HG03442 (cell line): ENCODE results near the gene CTSL.
"Not testable (repeated sequence)": the region's sequence is repeated elsewhere in the genome, so short reads cannot be mapped to it uniquely, and the experiment has no call there.

Source experiments
- ATAC-seq: cut with Tn5 transposase; IDR thresholded peaks from one replicate; pipeline ENCODE4 v1.9.1; 2021; ENCODE audit warnings: mild to moderate bottlenecking, moderate library complexity; ENCODE audit not compliant: unreplicated experiment

Gene CTSL

DNA sequence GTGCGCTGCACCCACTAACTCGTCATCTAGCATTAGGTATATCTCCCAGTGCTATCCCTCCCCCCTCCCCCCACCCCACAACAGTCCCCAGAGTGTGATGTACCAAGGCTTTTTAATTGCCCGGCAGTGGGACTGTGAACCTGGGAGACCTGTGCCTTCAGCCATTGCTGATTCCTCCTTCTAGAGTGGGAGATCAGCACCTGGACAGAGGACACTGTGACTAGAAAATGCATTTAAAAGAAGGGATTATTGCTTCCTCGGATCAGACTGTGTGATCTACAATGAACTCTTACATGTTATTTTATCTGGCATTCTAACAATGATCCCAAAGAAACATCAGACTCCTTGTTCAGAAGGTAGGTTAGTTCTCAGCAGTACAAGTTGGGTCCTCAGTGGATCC is 25.9 kb downstream of the CTSL start:
- no peak for ATAC-seq

DNA sequence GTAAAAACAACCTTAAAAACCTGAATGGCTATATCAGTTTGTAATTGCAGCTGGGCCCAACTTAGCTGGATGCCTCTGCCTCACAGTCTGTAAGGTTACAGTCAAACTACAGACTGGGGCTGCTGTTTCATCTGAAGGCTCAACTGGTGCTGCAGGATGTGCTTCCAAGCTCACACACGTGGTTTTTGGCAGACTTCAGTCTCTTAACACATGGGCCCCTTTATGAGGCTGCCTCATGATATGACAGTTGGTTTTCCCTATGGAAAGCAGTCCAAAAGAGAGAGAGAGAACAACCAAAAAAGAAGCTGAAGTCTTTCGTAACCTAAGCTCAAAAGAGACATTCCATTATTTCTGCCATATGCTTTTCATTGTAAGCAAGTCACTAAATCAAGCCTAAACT is 27.4 kb downstream of the CTSL start:
- ATAC-seq = no peak

- ATAC-seq = not testable (repeated sequence)
These were observed 32.4 kb downstream of the CTSL start for GRCh38 chr9:87758330-87758729.

DNA sequence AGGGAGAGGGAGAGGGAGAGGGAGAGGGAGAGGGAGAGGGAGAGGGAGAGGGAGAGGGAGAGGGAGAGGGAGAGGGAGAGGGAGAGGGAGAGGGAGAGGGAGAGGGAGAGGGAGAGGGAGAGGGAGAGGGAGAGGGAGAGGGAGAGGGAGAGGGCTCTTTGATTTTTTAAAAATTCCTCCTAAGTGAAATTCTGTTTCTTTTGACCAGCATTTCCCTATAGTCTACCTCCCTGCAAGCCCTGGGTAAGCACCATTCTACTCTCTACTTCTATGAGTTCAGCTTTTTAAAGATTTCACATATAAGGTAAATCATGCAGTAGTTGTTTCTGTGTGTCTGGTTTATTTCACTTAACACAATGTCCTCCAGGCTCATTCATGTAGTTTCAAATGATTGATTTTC is 34.1 kb downstream of the CTSL start:
- ATAC-seq = not testable (repeated sequence)

- no peak for ATAC-seq
These were observed 34.6 kb downstream of the CTSL start for GRCh38 chr9:87760529-87760928.

DNA sequence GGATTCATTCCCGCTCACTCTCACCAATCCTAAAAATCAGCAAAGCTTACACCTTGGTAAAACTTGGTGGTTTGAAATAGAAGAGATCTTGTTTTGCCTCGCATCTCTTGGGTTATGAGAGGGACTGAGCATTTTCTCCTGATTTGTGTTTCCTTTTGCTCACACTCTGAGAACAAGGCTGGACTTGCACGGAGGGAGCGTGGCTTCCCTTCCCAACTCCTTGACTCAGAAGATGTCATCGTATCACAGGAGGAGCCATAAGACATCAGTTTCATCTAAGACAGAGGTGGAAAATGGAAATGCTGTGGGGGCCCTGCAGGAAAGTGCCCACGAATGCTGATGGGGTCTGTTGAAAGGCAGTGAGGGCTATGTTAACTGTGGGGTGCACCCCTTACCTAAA is 37.4 kb downstream of the CTSL start:
- no peak for ATAC-seq

DNA sequence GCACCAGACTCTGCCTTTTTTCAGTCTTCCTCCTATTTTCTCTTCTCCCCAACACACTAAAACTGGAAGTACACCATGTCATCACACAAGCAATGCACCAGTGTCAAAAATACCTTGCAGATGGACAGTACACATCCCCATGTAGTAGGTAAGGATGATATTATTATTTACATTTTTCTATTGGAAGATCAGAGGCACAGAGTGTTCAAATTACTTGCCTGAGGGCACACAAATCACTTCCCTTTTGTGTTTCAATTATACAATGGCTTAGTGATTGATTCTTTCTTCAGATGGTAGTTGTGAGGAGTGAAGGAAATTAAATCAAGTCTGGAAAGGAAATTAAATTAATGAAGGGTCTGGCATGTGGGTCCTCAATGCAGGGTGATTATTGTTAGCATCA is 39.6 kb downstream of the CTSL start:
- ATAC-seq = no peak

DNA sequence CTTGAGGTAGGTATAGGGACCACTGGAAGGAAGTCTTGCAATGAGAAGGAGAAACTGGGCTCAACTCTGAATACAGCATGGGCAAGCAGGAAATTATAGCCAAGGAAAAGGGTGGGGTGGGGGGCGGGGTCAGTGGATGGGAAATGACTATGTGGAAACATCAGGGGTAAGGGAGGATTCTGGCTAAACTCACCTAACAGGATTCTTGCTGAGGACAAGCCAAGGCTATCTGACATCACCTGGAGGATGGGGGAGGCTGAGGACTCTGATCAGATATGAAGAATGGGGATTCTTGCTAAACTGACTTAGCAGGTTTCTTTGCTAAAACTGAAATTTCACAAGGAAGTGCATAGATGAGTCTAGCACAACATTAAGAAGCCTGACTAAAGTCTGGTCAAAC is 40.8 kb downstream of the CTSL start:
- no peak for ATAC-seq

DNA sequence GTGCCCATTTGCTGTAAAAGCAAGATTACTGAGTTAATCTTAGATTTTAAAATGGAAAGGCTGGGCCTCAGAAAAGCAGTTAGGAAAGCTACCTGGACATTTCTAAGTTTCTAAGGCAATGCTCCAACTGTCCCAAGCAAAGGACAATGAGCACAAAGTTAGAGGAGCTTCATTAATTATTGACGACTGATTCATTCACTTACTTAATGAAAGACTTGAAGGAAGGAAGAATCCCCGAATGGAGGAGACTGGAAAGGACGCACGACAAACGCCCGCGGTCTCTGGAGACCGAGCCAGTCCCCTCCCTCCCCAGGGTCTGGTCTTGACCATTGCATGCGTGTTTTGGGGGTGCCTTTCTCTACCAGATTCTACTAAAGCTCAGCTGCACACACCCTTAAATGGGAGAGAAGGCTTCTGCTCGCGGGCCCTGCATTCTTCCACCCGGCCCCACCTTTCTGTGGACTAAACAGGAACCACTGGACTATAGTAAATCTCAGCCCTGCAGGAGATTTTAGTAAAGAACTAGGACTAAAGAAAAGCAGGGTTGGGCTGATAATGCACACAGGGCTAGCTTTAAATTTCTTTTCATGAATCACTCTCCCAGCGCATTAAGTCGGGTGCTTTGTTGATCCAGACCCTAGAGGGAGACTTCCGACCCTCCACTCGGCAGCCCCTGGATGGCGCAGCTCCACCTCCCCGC is 44.8 kb downstream of the CTSL start:
- ATAC-seq = no peak

DNA sequence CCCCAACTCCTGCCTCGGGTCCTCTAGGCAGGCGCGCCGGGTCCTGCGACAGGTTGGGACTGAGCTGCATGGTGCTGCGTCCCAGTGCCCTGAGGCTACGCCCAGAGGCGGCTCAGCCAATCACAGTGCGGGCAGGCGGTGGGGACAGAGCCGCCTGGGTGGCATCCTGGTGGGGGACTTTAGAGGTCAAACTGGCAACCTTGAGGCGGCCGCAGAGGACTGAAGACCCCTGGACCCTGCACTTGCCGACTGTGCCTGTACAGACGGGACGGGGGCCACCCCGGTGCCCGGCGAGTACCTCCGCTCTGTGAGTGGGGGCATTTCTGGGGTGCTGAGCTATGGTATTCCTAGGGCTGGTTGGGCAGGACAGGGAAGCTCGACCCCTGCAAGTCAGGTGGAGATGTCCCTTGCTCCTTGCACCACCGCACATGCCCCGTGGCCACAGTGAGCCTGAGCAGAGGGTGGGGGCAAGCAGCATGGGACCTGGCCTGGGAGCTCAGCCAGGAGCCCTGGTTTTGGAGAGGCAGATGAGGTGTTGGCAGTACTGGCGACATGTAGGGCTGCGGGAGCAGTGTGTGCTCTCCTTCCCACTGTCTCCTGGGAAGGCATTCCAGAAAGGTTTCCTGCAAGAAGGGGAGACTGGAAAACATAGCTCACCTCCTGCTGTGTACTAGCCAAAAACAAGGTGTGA is 45.5 kb downstream of the CTSL start:
- no peak for ATAC-seq

GRCh38 chr9:87776481-87777379 is 50.8 kb downstream of the CTSL start:
- ATAC-seq = no peak

DNA sequence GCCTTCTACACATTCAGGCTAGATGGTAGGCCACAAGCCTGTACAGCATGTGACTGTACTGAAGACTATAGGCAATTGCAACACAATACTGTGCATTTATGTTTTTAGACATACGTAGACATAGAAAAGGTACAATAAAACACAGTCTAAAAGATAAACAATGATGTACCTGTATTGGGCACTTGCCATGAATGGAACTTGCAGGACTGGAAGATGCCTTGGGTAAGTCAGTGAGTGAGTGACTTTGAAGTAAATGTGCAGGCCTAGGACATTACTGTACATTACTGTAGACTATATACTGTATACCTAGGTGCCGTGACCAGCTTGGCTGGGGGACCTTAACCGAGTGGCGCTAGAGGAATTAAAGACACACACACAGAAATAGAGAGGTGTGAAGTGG is 53.1 kb downstream of the CTSL start:
- ATAC-seq = no peak
